ENCODE results near the gene ZNF678. TPM values are rescaled to one million over a fixed set of nuclear protein-coding genes. Genes with fewer than 3 reads are reported as not detected.

ZNF678 gene
- total and polyA plus RNA-seq, 11 donors, result 0.99 to 6.0 (median 3.1) TPM

GRCh38 chr1:227546598-227547309, 16.6 kb upstream of the ZNF678 start:
- WGBS, 4 donors, result 93 to 100% (median 96%) methylated on average over 7 to 8 of the region's 8 CpGs
- intact Hi-C loops (cut with DNase I), result loop anchor here in 2 of 10 donors (10.0 kb wide), 2 partner anchors 62 to 178 kb away; no protein-coding TSS in a partner anchor
- ATAC-seq (no peak), DNase-seq (peak in 1 of 5 donors; percentile 54)
- Histone ChIP-seq H3K9me3 (peaks cover 0 to 11% (median 5%) of the 10 kb centered on the region in 12 donors), H3K36me3 (no peaks in the 10 kb centered on the region), H3K27me3 (no peaks in the 10 kb centered on the region), H3K27ac (no peak overlapping the region), H3K4me3 (no peak overlapping the region), H3K4me1 (peaks cover 0 to 13% (median 8%) of the 10 kb centered on the region in 12 donors)
- TF ChIP-seq POLR2A (IDR thresholded peaks at IDR 0.05), result no peak
- TF ChIP-seq CTCF (IDR thresholded peaks at IDR 0.05), result no peak

GRCh38 chr1:227547310-227548118, 15.8 kb upstream of the ZNF678 start:
- no peak overlapping the region for H3K4me3 ChIP-seq
- intact Hi-C loops (cut with DNase I), result loop anchor here in 2 of 10 donors (10.0 kb wide), 2 partner anchors 63 to 177 kb away; no protein-coding TSS in a partner anchor
- peaks cover 0 to under 1% (median 0%) of the 10 kb centered on the region in 9 donors for H3K27me3 ChIP-seq
- H3K9me3 ChIP-seq, result peaks cover 0 to 19% (median 9%) of the 10 kb centered on the region in 12 donors
- no peak for ATAC-seq
- no peak overlapping the region for H3K27ac ChIP-seq
- DNase-seq, result no peak
- no peaks in the 10 kb centered on the region for H3K36me3 ChIP-seq
- H3K4me1 ChIP-seq, result peaks cover 0 to 10% (median 6%) of the 10 kb centered on the region in 12 donors
- TF ChIP-seq CTCF (IDR thresholded peaks at IDR 0.05), result no peak
- no peak for TF ChIP-seq POLR2A (IDR thresholded peaks at IDR 0.05)
- 62 to 81% (median 76%) methylated on average over 5 to 8 of the region's 8 CpGs for WGBS, 4 donors

GRCh38 chr1:227548119-227548397, 15.3 kb upstream of the ZNF678 start:
- no peak overlapping the region for H3K4me3 ChIP-seq
- H3K27me3 ChIP-seq, result peaks cover 0 to 4% (median 0%) of the 10 kb centered on the region in 9 donors
- H3K27ac ChIP-seq, result no peak overlapping the region
- intact Hi-C loops (cut with DNase I), result loop anchor here in 2 of 10 donors (10.0 kb wide), 2 partner anchors 63 to 177 kb away; no protein-coding TSS in a partner anchor
- TF ChIP-seq CTCF (IDR thresholded peaks at IDR 0.05), result no peak
- no peak for TF ChIP-seq POLR2A (IDR thresholded peaks at IDR 0.05)
- H3K36me3 ChIP-seq, result no peaks in the 10 kb centered on the region
- DNase-seq (no peak), ATAC-seq (no peak)
- peaks cover 0 to 22% (median 9%) of the 10 kb centered on the region in 12 donors for H3K9me3 ChIP-seq
- H3K4me1 ChIP-seq, result peaks cover 0 to 5% (median under 1%) of the 10 kb centered on the region in 12 donors

- Histone ChIP-seq H3K9me3 (peaks cover 0 to 23% (median 9%) of the 10 kb centered on the region in 12 donors), H3K4me3 (no peak overlapping the region), H3K27ac (no peak overlapping the region), H3K4me1 (peaks cover 0 to 1% (median 0%) of the 10 kb centered on the region in 12 donors), H3K36me3 (no peaks in the 10 kb centered on the region), H3K27me3 (peaks cover 0 to 4% (median 0%) of the 10 kb centered on the region in 9 donors)
- ATAC-seq, result no peak
- intact Hi-C loops (cut with DNase I), result loop anchor here in 2 of 10 donors (10.0 kb wide), 2 partner anchors 64 to 176 kb away; no protein-coding TSS in a partner anchor
- no peak for DNase-seq
- no peak for TF ChIP-seq POLR2A (IDR thresholded peaks at IDR 0.05)
- no peak for TF ChIP-seq CTCF (IDR thresholded peaks at IDR 0.05)
- WGBS, 4 donors, result 33 to 81% (median 62%) methylated on average over 3 of the region's 3 CpGs
These were observed 14.9 kb upstream of the ZNF678 start for GRCh38 chr1:227548448-227548847.

Data from heart left ventricle (tissue), 16 donors.